HG02763 (cell line): Measurements from ENCODE around the gene FAM53C.
"Not testable (repeated sequence)": the region's sequence is repeated elsewhere in the genome, so short reads cannot be mapped to it uniquely, and the experiment has no call there.

Experiments used
- ATAC-seq: cut with Tn5 transposase; IDR thresholded peaks from one replicate; pipeline ENCODE4 v1.9.1; 2021; ENCODE audit warnings: mild to moderate bottlenecking, moderate library complexity; ENCODE audit not compliant: unreplicated experiment

FAM53C gene

GRCh38 chr5:138337685-138338410, at the start of gene FAM53C:
FAM53C (plus strand) TSS chr5:138338266; CDS start chr5:138341336, 3,070 bp downstream.
- peak; percentile 86 for ATAC-seq

DNA sequence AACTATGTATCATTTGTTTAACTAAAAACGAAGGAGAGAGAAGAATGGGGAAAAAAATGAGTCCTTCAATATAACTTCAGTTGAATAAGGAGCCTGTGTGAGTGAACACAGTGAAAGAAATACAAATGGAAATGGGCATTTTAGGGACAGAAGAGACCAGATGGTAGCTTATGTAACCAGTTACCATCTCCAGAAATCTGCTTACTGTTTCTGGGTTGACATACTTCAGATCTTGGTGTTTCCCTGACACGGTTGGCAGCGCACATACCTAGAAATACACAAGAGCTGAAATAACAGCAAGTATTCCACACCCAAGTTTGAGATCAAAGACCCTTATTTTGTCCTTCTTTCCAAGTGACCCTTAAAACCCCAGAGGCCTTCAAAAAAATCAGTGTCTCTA, 48.8 kb upstream of the FAM53C start:
- no peak for ATAC-seq

DNA sequence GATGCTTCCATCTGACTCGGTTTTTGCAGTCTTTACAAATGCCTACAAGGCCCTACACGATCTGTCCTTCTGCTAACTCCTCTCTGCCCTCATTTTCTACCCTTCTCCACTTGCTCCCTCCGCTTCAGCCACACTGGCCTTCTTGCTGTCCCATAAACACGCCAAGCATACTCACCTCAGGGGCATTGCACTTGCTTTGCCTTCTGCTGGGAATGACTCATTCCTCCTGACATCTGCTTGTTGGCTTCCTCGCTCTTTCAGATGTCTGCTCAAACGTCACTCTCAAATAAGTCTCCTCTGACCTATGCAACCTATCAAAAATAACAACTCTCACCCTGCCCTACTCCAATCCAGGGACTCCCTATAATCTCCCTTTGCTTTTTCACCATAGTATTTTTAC, 34.7 kb upstream of the FAM53C start:
- ATAC-seq = no peak

GRCh38 chr5:138305797-138306196, 32.3 kb upstream of the FAM53C start:
- ATAC-seq = no peak

GRCh38 chr5:138315751-138316278, 22.3 kb upstream of the FAM53C start:
- ATAC-seq = no peak

DNA sequence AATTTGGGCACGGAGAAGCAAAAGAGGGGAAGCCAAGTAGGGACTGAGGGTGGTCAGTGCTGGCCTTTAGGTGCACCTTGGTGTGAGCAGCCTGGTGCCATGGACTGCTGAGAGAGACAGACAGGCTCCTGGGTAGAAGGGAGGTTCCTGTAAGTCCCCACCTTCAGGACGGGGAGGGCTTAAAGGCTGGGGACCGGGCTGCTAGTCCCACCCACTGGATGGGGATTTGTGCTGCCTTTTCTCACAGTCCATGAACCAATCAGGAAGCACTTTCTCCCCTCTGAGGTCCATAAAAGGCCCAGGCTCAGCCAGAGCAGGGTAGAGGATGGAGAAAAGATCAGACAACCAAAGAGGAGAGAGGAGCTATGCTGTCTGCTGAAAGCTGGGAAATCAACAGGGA, 21.7 kb upstream of the FAM53C start:
- no peak for ATAC-seq

GRCh38 chr5:138318211-138318610, 19.9 kb upstream of the FAM53C start:
- ATAC-seq = not testable (repeated sequence)

DNA sequence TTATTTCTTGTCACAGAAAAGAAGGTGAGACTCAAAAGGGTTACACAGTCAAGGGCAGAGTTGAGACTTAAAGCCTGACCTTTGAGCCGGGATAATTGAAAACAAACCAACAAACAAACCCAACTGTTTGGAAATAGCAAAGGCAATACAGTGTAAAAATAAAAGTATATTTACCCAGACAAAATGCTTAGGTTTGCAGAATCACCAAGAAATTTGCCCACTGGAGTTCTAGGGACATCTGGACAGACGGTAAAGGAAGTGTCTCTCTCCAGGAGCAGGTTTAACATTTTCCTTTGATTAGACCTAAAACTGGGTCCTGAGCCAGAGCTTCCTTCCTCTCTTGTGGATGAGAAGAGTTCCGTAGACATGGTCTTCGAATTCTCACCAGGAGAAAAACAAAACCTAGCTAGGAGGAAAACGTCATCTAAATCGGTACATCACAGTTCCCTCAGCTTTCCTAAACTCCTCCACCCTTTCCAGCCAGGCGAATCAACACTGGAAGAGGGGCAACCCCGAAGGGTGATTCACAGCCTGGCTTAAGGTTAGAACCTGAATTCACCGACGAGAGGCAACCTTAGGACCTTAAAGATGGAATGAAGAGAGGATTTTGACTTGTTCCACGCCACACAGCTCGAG, 7.1 kb upstream of the FAM53C start:
- ATAC-seq = no peak

GRCh38 chr5:138331449-138332368, 6.4 kb upstream of the FAM53C start, which contains the start of gene CDC25C:
CDC25C (minus strand) TSS chr5:138331804; CDS start chr5:138331180, 624 bp downstream.
- ATAC-seq = peak; percentile 100

DNA sequence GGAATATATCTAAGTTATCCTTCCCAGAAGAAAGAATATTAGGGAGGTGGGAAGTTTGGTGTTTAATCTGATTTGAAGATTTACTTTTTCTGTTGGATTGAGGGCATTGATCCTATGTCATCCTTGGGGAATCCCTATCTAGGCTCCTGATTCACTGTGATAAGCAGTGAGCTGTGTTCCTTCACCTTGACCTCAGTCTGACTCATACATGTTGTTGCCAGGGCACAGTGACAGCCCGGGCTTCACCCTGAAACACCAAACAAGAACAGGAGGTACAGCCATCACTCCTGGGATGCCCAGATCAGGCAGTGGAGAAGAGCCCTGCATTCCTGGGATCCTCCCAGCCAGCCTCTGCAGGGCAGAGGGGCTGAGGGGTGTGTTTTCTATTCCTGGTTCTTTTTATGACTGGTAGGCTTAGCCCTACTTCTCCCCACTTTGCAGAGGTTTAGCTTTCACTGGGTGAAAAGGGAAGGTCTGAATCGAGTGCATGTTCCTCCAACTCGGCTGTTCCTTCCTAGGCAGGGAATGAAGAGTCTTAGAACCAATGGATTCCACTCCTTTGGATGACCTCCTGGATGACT, 3.1 kb upstream of the FAM53C start:
- ATAC-seq = no peak

- ATAC-seq = peak; percentile 10
These were observed 948 bp upstream of the FAM53C start for GRCh38 chr5:138336952-138337684.

DNA sequence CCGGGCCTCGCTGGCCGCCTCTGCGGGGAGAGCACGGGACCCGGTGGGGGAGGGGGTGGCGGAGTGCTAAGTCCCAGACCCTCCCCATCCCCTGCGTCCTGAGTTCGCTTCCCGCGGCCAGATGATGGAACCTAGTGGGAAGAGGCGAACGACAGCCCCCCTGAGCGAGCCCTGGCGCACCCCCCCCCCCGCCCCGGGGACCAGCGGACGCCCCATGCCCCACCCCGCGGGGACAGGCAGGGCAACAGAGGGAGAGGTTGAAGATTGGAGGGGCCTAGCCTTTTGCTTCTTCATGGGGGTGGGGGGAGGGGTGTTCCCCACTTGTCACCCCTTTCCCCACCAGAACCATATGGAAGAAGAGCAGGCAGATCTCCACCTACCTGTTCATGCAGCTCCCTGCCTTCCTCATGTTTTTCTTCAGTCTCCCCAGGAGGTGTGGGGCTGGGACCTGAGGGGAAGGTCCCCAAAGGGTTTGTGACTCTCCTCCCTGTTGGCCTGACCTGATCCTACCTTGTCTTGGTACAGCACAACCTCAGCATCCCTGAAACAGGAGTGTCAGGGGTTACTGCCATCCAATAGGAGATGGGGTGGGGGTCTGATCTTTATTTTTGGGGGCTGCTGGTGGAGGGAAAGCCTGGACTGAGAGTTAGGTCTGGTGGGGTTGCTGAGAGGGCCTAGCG, 485 bp downstream of the FAM53C start:
- no peak for ATAC-seq

- no peak for ATAC-seq
These were observed 1.0 kb downstream of the FAM53C start for GRCh38 chr5:138339091-138339456.

DNA sequence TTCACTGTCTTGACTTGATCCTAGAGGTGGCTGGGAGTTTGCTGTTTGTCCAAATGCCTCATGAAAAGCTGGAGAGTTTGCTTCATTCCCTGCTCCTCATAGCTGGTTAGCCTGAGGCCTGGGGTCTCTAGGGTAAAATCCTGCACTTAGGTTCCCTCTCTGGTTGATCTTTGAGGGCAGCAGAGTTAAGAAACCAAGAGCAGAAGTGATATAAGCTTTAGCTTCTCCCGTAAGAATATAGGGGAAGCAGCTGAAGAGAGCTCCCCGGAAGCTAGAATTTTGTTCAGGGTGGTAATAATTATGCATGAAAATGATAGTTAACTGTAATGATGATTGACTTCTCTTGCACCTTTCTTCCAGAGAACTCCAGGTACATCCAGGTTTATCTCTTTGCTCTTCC, 1.4 kb downstream of the FAM53C start:
- no peak for ATAC-seq

- no peak for ATAC-seq
These were observed 1.9 kb downstream of the FAM53C start for GRCh38 chr5:138340008-138340407.

GRCh38 chr5:138344887-138345622, 7.0 kb downstream of the FAM53C start:
- no peak for ATAC-seq

DNA sequence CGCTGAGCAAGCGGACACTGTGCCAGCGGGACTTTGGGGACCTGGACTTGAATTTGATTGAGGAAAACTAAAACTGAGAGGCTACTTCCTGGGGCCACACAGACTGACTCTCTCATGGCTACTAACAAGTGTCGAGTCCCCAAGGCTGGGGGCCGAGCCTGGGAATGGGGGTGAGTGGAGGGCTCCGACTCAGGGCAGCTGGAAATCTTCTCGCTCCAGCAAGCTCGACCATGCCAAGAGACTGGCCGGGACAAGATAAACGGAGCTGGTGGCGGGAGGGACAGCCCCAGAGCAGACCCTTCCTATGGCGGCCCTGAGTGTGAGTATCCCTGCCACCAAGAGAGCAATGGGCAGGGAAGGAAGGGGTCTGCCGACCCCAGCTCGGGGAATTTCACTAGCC, 8.8 kb downstream of the FAM53C start:
- no peak for ATAC-seq

GRCh38 chr5:138349852-138350562, 11.9 kb downstream of the FAM53C start:
- no peak for ATAC-seq
